ENCODE data around the gene NOVA1.
"Not testable (repeated sequence)": the region's sequence is repeated elsewhere in the genome, so short reads cannot be mapped to it uniquely, and the experiment has no call there.

The NOVA1 gene

GRCh38 chr14:26597589-26598080 is at the start of gene NOVA1:
NOVA1 (minus strand) TSS chr14:26598033; CDS start chr14:26597436, 597 bp downstream.
- Mint-ChIP-seq H3K4me3 (peak within 1 kb of the TSS; percentile 32), H3K9me3 (no peaks in the 10 kb centered on the region), H3K27ac (no peak within 1 kb of the TSS), H3K27me3 (peaks cover 50% of the 10 kb centered on the region), H3K4me1 (ENCODE audit: low read depth) (no peaks in the 10 kb centered on the region), H3K36me3 (ENCODE audit: low read depth) (no peaks in the 10 kb centered on the region)
- intact Hi-C loops (cut with micrococcal nuclease) = no loop called here

DNA sequence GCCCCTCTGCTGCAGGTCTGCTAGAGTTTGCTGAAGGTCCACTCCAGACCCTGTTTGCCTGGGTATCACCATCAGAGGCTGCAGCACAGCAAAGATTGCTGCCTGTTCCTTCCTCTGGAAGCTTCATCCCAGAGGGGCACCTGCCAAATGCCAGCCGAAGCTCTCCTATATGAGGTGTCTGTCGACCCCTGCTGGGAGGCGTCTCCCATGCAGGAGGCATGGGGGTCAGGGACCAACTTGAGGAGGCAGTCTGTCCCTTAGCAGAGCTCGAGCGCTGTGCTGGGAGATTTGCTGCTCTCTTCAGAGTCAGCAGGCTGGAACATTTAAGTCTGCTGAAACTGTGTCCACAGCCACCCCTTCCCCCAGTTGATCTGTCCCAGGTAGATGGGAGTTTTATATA is 47.2 kb upstream of the NOVA1 start:
- H3K27me3 Mint-ChIP-seq; intact Hi-C loops (cut with micrococcal nuclease); H3K27ac Mint-ChIP-seq; H3K4me1 Mint-ChIP-seq (ENCODE audit: low read depth); H3K36me3 Mint-ChIP-seq (ENCODE audit: low read depth); H3K4me3 Mint-ChIP-seq: not testable (repeated sequence)
- peaks cover 34% of the 10 kb centered on the region for H3K9me3 Mint-ChIP-seq

DNA sequence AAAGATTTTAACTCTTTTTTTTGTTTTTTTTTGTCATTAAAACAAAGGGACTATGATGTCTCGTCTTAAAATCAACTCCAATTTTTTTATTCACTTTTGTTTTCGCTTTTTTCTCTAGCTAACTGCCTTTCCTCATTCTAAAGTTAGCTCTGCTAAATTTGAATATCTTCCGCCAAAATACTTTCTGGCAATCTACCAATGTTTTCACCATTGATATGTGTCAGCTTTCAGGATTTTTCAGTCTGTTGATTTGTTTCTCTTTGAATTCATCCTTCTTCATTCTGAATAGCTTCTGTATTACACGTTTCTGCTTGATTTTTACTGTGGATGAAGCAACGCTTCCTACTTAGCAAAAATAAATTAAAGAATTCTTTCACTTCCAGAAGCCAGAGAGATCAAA is 38.7 kb upstream of the NOVA1 start:
- intact Hi-C loops (cut with micrococcal nuclease) = no loop called here
- H3K9me3 Mint-ChIP-seq = no peaks in the 10 kb centered on the region
- no peaks in the 10 kb centered on the region for H3K4me1 Mint-ChIP-seq (ENCODE audit: low read depth)
- no peaks in the 10 kb centered on the region for H3K27me3 Mint-ChIP-seq
- no peak overlapping the region for H3K27ac Mint-ChIP-seq
- no peak overlapping the region for H3K4me3 Mint-ChIP-seq
- no peaks in the 10 kb centered on the region for H3K36me3 Mint-ChIP-seq (ENCODE audit: low read depth)

DNA sequence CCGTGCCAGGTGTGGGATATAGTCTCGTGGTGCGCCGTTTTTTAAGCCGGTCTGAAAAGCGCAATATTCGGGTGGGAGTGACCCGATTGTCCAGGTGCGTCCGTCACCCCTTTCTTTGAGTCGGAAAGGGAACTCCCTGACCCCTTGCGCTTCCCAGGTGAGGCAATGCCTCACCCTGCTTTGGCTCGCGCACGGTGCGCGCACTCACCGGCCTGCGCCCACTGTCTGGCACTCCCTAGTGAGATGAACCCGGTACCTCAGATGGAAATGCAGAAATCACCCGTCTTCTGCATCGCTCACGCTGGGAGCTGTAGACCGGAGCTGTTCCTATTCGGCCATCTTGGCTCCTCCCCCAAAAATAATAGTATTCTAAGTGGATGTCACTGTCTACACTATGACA is 37.1 kb upstream of the NOVA1 start:
- H3K36me3 Mint-ChIP-seq (ENCODE audit: low read depth); intact Hi-C loops (cut with micrococcal nuclease); H3K4me3 Mint-ChIP-seq; H3K9me3 Mint-ChIP-seq; H3K27me3 Mint-ChIP-seq; H3K27ac Mint-ChIP-seq; H3K4me1 Mint-ChIP-seq (ENCODE audit: low read depth): not testable (repeated sequence)

GRCh38 chr14:26626256-26626655 is 28.4 kb upstream of the NOVA1 start:
- no peak overlapping the region for H3K4me3 Mint-ChIP-seq
- H3K36me3 Mint-ChIP-seq (ENCODE audit: low read depth) = no peaks in the 10 kb centered on the region
- no peaks in the 10 kb centered on the region for H3K27me3 Mint-ChIP-seq
- no peaks in the 10 kb centered on the region for H3K4me1 Mint-ChIP-seq (ENCODE audit: low read depth)
- H3K9me3 Mint-ChIP-seq = no peaks in the 10 kb centered on the region
- intact Hi-C loops (cut with micrococcal nuclease) = no loop called here
- no peak overlapping the region for H3K27ac Mint-ChIP-seq

GRCh38 chr14:26622611-26623010 is 24.8 kb upstream of the NOVA1 start:
- no peaks in the 10 kb centered on the region for H3K36me3 Mint-ChIP-seq (ENCODE audit: low read depth)
- no peaks in the 10 kb centered on the region for H3K4me1 Mint-ChIP-seq (ENCODE audit: low read depth)
- H3K27ac Mint-ChIP-seq = no peak overlapping the region
- no peaks in the 10 kb centered on the region for H3K27me3 Mint-ChIP-seq
- H3K4me3 Mint-ChIP-seq = no peak overlapping the region
- no peaks in the 10 kb centered on the region for H3K9me3 Mint-ChIP-seq
- intact Hi-C loops (cut with micrococcal nuclease) = no loop called here

DNA sequence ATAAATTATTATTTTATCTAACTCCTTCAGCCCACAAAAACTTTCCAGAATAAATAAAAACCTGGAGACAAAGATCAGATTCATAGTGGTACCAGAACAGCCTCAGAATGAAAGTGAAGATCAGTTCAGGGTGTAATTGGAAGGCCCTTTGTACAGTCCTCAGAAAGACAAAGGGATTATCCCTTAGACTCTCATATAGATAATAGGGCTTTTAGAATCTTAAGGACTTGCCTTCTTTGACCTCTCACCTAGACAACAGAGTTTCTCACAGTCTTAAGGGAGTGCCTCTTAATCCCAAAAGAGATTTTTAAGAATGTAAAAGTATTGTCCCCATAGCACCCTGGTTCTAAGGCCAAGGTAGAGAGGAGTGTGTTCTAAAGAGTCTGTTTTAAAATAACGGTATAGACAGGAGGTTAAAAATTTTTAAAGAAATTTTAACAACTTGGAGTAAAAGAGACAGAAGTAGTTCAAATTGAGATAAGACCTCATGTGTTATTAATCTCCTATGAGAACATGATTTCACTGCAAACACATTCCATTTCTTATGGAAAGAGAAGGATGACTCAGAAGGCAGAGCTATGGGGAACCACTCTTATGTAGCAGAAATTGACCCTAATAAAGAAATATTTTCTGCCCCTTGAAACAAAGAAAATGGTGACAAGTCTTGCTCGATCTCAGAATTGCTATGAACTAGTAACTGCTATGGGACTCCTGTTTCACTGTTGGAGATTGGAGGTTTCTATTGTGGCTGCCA is 24.2 kb upstream of the NOVA1 start:
- Mint-ChIP-seq H3K36me3 (ENCODE audit: low read depth) (no peaks in the 10 kb centered on the region), H3K4me3 (no peak overlapping the region), H3K9me3 (no peaks in the 10 kb centered on the region), H3K27ac (no peak overlapping the region), H3K4me1 (ENCODE audit: low read depth) (no peaks in the 10 kb centered on the region), H3K27me3 (no peaks in the 10 kb centered on the region)
- intact Hi-C loops (cut with micrococcal nuclease) = no loop called here

DNA sequence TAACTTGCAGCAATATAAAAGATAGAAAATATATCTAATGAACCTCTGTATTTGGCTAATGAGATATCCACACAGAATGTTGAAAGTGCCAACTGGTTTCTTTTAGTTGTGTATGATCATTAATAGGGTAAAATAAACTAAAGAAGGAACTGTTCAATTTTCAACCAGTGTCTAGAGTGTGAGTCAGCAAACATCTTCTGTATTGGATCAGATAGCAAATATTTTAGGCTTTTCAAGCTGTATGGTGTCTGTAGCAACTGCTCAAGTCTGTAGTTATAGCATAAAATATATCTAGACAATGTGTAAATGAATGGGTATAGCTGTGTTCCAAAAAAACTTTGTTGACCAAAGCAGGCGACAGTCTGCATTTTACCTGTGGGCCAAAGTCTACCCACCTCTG is 23.5 kb upstream of the NOVA1 start:
- Mint-ChIP-seq H3K27me3 (no peaks in the 10 kb centered on the region), H3K4me1 (ENCODE audit: low read depth) (no peaks in the 10 kb centered on the region), H3K9me3 (no peaks in the 10 kb centered on the region), H3K4me3 (no peak overlapping the region), H3K36me3 (ENCODE audit: low read depth) (no peaks in the 10 kb centered on the region), H3K27ac (no peak overlapping the region)
- intact Hi-C loops (cut with micrococcal nuclease) = no loop called here

DNA sequence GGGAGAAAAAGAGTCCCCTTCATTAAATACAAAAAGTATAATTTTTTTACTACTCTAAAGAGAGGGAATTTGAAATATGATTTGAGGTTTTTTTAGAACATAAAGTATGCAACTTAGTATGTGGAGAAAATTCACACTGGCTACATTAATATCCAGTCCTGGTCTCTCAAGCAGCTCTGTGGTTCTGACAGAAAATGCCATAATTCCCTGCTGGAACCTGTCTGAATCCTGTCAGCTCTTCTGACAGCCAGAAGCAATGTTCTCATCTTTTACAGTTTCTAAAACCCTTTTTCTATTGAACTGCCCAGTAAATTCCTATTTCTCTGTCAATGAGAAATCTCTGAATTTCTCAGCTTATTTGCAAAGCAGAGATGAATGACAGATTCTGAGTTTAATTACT is 13.4 kb upstream of the NOVA1 start:
- Mint-ChIP-seq H3K27me3 (no peaks in the 10 kb centered on the region), H3K27ac (no peak overlapping the region), H3K4me1 (ENCODE audit: low read depth) (no peaks in the 10 kb centered on the region), H3K4me3 (no peak overlapping the region), H3K9me3 (peaks cover 9% of the 10 kb centered on the region), H3K36me3 (ENCODE audit: low read depth) (no peaks in the 10 kb centered on the region)
- intact Hi-C loops (cut with micrococcal nuclease) = no loop called here

GRCh38 chr14:26606729-26607312 is 9.0 kb upstream of the NOVA1 start:
- intact Hi-C loops (cut with micrococcal nuclease) = no loop called here
- no peaks in the 10 kb centered on the region for H3K36me3 Mint-ChIP-seq (ENCODE audit: low read depth)
- H3K4me1 Mint-ChIP-seq (ENCODE audit: low read depth) = no peaks in the 10 kb centered on the region
- no peaks in the 10 kb centered on the region for H3K27me3 Mint-ChIP-seq
- H3K4me3 Mint-ChIP-seq = no peak overlapping the region
- H3K9me3 Mint-ChIP-seq = no peaks in the 10 kb centered on the region
- H3K27ac Mint-ChIP-seq = no peak overlapping the region

DNA sequence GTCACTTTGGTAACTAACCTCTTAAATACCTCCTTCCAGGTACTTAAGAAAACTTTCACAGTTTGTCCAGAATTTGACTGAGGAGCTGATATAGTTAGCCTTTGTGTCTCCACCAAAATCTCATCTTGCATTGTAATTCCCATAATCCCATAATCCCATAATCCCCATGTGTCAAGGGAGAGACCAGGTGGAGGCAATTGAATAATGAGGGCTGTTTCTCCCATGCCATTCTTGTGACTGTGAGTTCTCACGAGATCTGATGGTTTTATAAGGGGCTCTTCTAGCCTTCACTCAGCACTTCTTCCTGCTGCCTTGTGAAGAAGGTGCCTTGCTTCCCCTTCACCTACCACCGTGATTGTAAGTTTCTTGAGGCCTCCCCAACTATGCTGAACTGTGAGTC is 7.8 kb upstream of the NOVA1 start:
- H3K27ac Mint-ChIP-seq = no peak overlapping the region
- intact Hi-C loops (cut with micrococcal nuclease) = no loop called here

GRCh38 chr14:26602902-26603301 is 5.1 kb upstream of the NOVA1 start:
- Mint-ChIP-seq H3K27me3 (peaks cover 23% of the 10 kb centered on the region), H3K4me1 (ENCODE audit: low read depth) (no peaks in the 10 kb centered on the region), H3K4me3 (no peak overlapping the region), H3K27ac (no peak overlapping the region), H3K36me3 (ENCODE audit: low read depth) (no peaks in the 10 kb centered on the region), H3K9me3 (no peaks in the 10 kb centered on the region)
- intact Hi-C loops (cut with micrococcal nuclease) = no loop called here

More for the DNA sequence above, 7.8 kb upstream of the NOVA1 start:
- no peaks in the 10 kb centered on the region for H3K4me1 Mint-ChIP-seq (ENCODE audit: low read depth)
- H3K9me3 Mint-ChIP-seq = no peaks in the 10 kb centered on the region
- no peaks in the 10 kb centered on the region for H3K36me3 Mint-ChIP-seq (ENCODE audit: low read depth)
- no peak overlapping the region for H3K4me3 Mint-ChIP-seq
- H3K27me3 Mint-ChIP-seq = peaks cover 2% of the 10 kb centered on the region

GRCh38 chr14:26601856-26602255 is 4.0 kb upstream of the NOVA1 start:
- Mint-ChIP-seq H3K9me3 (no peaks in the 10 kb centered on the region), H3K27ac (no peak overlapping the region), H3K36me3 (ENCODE audit: low read depth) (no peaks in the 10 kb centered on the region), H3K27me3 (peaks cover 31% of the 10 kb centered on the region), H3K4me1 (ENCODE audit: low read depth) (no peaks in the 10 kb centered on the region), H3K4me3 (no peak overlapping the region)
- intact Hi-C loops (cut with micrococcal nuclease) = no loop called here

GRCh38 chr14:26599291-26599690 is 1.5 kb upstream of the NOVA1 start:
- no peaks in the 10 kb centered on the region for H3K9me3 Mint-ChIP-seq
- H3K4me1 Mint-ChIP-seq (ENCODE audit: low read depth) = no peaks in the 10 kb centered on the region
- H3K4me3 Mint-ChIP-seq = no peak overlapping the region
- no peaks in the 10 kb centered on the region for H3K36me3 Mint-ChIP-seq (ENCODE audit: low read depth)
- intact Hi-C loops (cut with micrococcal nuclease) = no loop called here
- H3K27ac Mint-ChIP-seq = no peak overlapping the region
- H3K27me3 Mint-ChIP-seq = peaks cover 50% of the 10 kb centered on the region

- H3K36me3 Mint-ChIP-seq (ENCODE audit: low read depth) = no peaks in the 10 kb centered on the region
- H3K27me3 Mint-ChIP-seq = peaks cover 50% of the 10 kb centered on the region
- no peaks in the 10 kb centered on the region for H3K9me3 Mint-ChIP-seq
- no peak overlapping the region for H3K4me3 Mint-ChIP-seq
- no peaks in the 10 kb centered on the region for H3K4me1 Mint-ChIP-seq (ENCODE audit: low read depth)
- no peak overlapping the region for H3K27ac Mint-ChIP-seq
- intact Hi-C loops (cut with micrococcal nuclease) = no loop called here
These were observed 869 bp upstream of the NOVA1 start for GRCh38 chr14:26598672-26599131.
